AG09309 (cell line): ENCODE measurements around the gene PRKAG2.

ENCODE experiments used
- DNase-seq: peaks from one replicate; pipeline ENCODE4 v3.0.0-alpha.2; 2010; ENCODE audit warnings: low read depth
- H3K4me3 ChIP-seq: 2 replicates; pipeline ENCODE4 v1.5.1; 2011; ENCODE audit warnings: mild to moderate bottlenecking, low read depth, low read length, moderate library complexity; ENCODE audit not compliant: control insufficient read depth
- CTCF ChIP-seq: IDR thresholded peaks from 2 replicates; pipeline ENCODE4 v1.5.1; 2011; ENCODE audit warnings: mild to moderate bottlenecking, low read depth, low read length, inconsistent platforms; ENCODE audit not compliant: insufficient read depth, control insufficient read depth; ENCODE audit errors: missing control alignments

Gene PRKAG2

GRCh38 chr7:151866028-151866427, 10.9 kb downstream of the PRKAG2 start:
- no peak for DNase-seq
- no peak overlapping the region for H3K4me3 ChIP-seq
- no peak for TF ChIP-seq CTCF

- DNase-seq: no peak
- H3K4me3 ChIP-seq: no peak overlapping the region
- TF ChIP-seq CTCF: no peak
Measured at GRCh38 chr7:151865070-151865670, 11.7 kb downstream of the PRKAG2 start.

- DNase-seq: no peak
- TF ChIP-seq CTCF: no peak
- H3K4me3 ChIP-seq: no peak overlapping the region
Measured at GRCh38 chr7:151864561-151864960, 12.4 kb downstream of the PRKAG2 start.

- no peak for TF ChIP-seq CTCF
- DNase-seq: no peak
- no peak overlapping the region for H3K4me3 ChIP-seq
Measured at GRCh38 chr7:151864081-151864480, 12.8 kb downstream of the PRKAG2 start.

- no peak overlapping the region for H3K4me3 ChIP-seq
- no peak for TF ChIP-seq CTCF
- no peak for DNase-seq
Measured at GRCh38 chr7:151863386-151864079, 13.4 kb downstream of the PRKAG2 start.

GRCh38 chr7:151862606-151863381, 14.1 kb downstream of the PRKAG2 start:
- no peak for DNase-seq
- no peak for TF ChIP-seq CTCF

More at GRCh38 chr7:151862606-151863381, 14.1 kb downstream of the PRKAG2 start:
- H3K4me3 ChIP-seq: no peak overlapping the region
